Mammary epithelial cell (primary cell): Measurements from ENCODE around the gene CPZ.

ENCODE experiments used
- EZH2 ChIP-seq: IDR thresholded peaks from 2 replicates; pipeline ENCODE4 v1.6.1; 2012; ENCODE audit warnings: low read length, inconsistent platforms, borderline replicate concordance
- TF ChIP-seq, protein P1 (sequence below), 2 donors: IDR thresholded peaks in 1 of 2; conservative IDR thresholded peaks in 1 of 2; 2 replicates each; pipeline ENCODE4 v1.5.1; 2011 to 2012; ENCODE audit warnings: inconsistent platforms in 2 of 2, low read length in 2 of 2, mild to moderate bottlenecking in 2 of 2, control low read depth in 1 of 2, low read depth in 1 of 2; ENCODE audit not compliant: insufficient read depth in 1 of 2; ENCODE audit errors: extremely low read depth in 1 of 2

- TF ChIP-seq, protein P1, sequence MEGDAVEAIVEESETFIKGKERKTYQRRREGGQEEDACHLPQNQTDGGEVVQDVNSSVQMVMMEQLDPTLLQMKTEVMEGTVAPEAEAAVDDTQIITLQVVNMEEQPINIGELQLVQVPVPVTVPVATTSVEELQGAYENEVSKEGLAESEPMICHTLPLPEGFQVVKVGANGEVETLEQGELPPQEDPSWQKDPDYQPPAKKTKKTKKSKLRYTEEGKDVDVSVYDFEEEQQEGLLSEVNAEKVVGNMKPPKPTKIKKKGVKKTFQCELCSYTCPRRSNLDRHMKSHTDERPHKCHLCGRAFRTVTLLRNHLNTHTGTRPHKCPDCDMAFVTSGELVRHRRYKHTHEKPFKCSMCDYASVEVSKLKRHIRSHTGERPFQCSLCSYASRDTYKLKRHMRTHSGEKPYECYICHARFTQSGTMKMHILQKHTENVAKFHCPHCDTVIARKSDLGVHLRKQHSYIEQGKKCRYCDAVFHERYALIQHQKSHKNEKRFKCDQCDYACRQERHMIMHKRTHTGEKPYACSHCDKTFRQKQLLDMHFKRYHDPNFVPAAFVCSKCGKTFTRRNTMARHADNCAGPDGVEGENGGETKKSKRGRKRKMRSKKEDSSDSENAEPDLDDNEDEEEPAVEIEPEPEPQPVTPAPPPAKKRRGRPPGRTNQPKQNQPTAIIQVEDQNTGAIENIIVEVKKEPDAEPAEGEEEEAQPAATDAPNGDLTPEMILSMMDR (conservative IDR thresholded peaks at IDR 0.05 in 1 of 2, IDR thresholded peaks at IDR 0.05 in 1 of 2; ENCODE audit: extremely low read depth in 1 of 2, insufficient read depth in 1 of 2, low read depth in 1 of 2, low read length in 2 of 2), result no peak
- no peak for TF ChIP-seq EZH2
Measured at GRCh38 chr4:8556341-8557150, 36.0 kb upstream of the CPZ start.
